Suprapubic skin (tissue), 4 donors: ENCODE results near the gene PMVK. TPM values are rescaled to one million over a fixed set of nuclear protein-coding genes. Genes with fewer than 3 reads are reported as not detected.

Experiments
- DNase-seq, 2 donors: peaks; one replicate each; pipeline ENCODE4 v3.0.0-alpha.2; 2019; ENCODE audit warnings: low spot score in 2 of 2
- H3K27ac ChIP-seq: fragments of 200-600 bp; sonication (generic); one replicate; pipeline ENCODE4 v1.5.1; 2019
- H3K27me3 ChIP-seq: fragments of 200-600 bp; sonication (generic); one replicate; pipeline ENCODE4 v1.5.1; 2019
- H3K36me3 ChIP-seq: fragments of 200-600 bp; sonication (generic); one replicate; pipeline ENCODE4 v1.5.1; 2019
- H3K4me1 ChIP-seq: fragments of 200-600 bp; sonication (generic); one replicate; pipeline ENCODE4 v1.5.1; 2019
- H3K4me3 ChIP-seq: fragments of 200-600 bp; sonication (generic); one replicate; pipeline ENCODE4 v1.5.1; 2019; ENCODE audit warnings: mild to moderate bottlenecking
- H3K9me3 ChIP-seq: fragments of 200-600 bp; sonication (generic); one replicate; pipeline ENCODE4 v1.5.1; 2019
- EP300 ChIP-seq: sonication (generic); formaldehyde crosslinking; IDR thresholded peaks from one replicate; pipeline ENCODE4 v1.6.1; 2017; ENCODE audit warnings: antibody characterized with exemption
- POLR2A ChIP-seq, 2 donors: fragments of 450-650 bp; IDR thresholded peaks; one replicate each; pipeline ENCODE4 v1.6.1; 2017; ENCODE audit warnings: antibody characterized with exemption in 2 of 2, mild to moderate bottlenecking in 2 of 2, moderate library complexity in 2 of 2
- POLR2AphosphoS5 ChIP-seq, 3 donors: sonication (generic); formaldehyde crosslinking; IDR thresholded peaks; one replicate each; pipeline ENCODE4 v1.6.1; 2017; ENCODE audit warnings: antibody characterized with exemption in 3 of 3
- WGBS: methylation state at CpG from one replicate; pipeline ENCODE4 v1.1.5; 2018; 5-methylcytosine and 5-hydroxymethylcytosine counted together
- total RNA-seq, 4 donors: library from RNA; depleted of rRNA; stranded (reverse); fragments of >200 nt; gene quantifications; one replicate each; pipeline ENCODE4 v1.1.0, GENCODE V29; 2016
- TF ChIP-seq, protein P1 (sequence below), 2 donors: fragments of 200-600 bp in 1 of 2; fragments of 450-650 bp in 1 of 2; sonication (generic) in 1 of 2; IDR thresholded peaks; one replicate each; pipeline ENCODE4 v1.5.1; 2016 to 2019; ENCODE audit warnings: antibody characterized with exemption in 2 of 2, mild to moderate bottlenecking in 1 of 2, moderate library complexity in 1 of 2

Gene PMVK
- total RNA-seq, 4 donors from 2014 or later = 19.3 to 38.0 (median 28.8) TPM

DNA sequence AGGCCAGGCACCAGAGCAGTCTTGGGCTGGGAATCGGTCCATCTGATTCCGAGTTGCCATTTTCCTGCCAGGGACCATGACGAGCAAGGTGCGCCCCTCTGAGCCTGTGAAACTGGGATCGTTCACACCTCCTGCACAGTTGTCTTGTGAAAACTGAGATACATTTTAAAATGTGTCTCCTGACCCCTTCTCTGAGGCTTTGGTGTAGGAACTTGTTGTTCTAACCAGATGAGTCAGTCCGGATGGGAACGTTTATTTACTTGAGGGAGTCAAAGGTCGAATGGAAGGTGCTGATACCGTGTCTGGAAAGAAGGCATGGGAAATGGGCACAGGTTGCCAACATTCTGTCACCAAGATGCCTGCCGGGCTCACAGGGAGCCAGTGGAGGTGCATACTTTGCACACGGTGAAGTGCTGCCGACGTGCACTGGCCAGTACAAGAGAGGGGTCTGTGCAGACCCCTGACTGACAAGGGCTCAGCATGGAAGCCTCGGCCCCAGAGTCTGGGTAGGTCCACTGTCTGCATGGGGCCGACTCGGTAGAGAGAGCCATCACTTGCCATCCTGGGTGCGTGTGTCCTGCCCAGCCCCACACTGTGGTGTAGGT, 59.0 kb downstream of the PMVK start:
- 82% methylated on average over 16 of the region's 17 CpGs for WGBS
- H3K36me3 ChIP-seq = no peaks in the 10 kb centered on the region
- no peaks in the 10 kb centered on the region for H3K9me3 ChIP-seq
- no peak for DNase-seq
- H3K4me3 ChIP-seq = no peak overlapping the region
- no peaks in the 10 kb centered on the region for H3K27me3 ChIP-seq
- H3K4me1 ChIP-seq = no peaks in the 10 kb centered on the region
- TF ChIP-seq POLR2A (IDR thresholded peaks at IDR 0.05) (no peak), POLR2AphosphoS5 (IDR thresholded peaks at IDR 0.05) (no peak), EP300 (no peak)
- TF ChIP-seq, protein P1, sequence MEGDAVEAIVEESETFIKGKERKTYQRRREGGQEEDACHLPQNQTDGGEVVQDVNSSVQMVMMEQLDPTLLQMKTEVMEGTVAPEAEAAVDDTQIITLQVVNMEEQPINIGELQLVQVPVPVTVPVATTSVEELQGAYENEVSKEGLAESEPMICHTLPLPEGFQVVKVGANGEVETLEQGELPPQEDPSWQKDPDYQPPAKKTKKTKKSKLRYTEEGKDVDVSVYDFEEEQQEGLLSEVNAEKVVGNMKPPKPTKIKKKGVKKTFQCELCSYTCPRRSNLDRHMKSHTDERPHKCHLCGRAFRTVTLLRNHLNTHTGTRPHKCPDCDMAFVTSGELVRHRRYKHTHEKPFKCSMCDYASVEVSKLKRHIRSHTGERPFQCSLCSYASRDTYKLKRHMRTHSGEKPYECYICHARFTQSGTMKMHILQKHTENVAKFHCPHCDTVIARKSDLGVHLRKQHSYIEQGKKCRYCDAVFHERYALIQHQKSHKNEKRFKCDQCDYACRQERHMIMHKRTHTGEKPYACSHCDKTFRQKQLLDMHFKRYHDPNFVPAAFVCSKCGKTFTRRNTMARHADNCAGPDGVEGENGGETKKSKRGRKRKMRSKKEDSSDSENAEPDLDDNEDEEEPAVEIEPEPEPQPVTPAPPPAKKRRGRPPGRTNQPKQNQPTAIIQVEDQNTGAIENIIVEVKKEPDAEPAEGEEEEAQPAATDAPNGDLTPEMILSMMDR (IDR thresholded peaks at IDR 0.05) = no peak
- H3K27ac ChIP-seq = no peak overlapping the region

DNA sequence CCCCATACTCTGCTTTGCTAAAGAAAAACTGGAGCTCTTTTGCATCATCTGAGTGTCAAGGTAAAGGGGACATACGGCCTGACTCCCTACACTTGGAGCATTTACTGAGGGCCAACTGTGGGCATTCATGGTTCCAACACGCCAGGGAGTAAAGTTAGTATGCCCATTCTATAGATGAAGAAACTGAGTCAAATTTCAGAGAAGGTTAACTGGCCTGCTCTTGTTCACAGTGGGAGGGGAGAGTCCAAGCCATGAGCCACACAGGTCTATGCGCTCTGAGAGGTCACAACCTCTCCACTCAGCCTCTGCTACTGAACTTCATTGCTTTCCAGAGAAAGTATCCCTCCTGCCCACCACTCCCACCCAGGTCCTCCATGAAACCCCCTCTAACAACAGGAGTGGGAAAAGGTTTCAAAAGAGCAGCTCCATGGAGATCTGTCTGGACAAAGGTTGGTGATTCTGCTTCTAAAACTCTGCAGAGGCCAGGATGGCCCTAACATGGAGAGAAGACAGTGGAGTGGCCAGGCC, 59.6 kb downstream of the PMVK start:
- Histone ChIP-seq H3K36me3 (no peaks in the 10 kb centered on the region), H3K27me3 (no peaks in the 10 kb centered on the region), H3K4me3 (no peak overlapping the region), H3K9me3 (no peaks in the 10 kb centered on the region), H3K4me1 (no peaks in the 10 kb centered on the region), H3K27ac (no peak overlapping the region)
- 59% methylated on average over 3 of the region's 3 CpGs for WGBS
- TF ChIP-seq, protein P1 (IDR thresholded peaks at IDR 0.05) = no peak
- TF ChIP-seq POLR2A (IDR thresholded peaks at IDR 0.05) = no peak
- TF ChIP-seq EP300 = no peak
- TF ChIP-seq POLR2AphosphoS5 (IDR thresholded peaks at IDR 0.05) = no peak
- no peak for DNase-seq

Other genes with a start within 250 kb of the PMVK start
- gene KCNN3, start 66.4 kb downstream of the PMVK start, total RNA-seq = under 1 TPM; 0.30 to 0.72 (median 0.37) TPM
- gene PBXIP1, start 19.4 kb upstream of the PMVK start, total RNA-seq = 10 to 100 TPM; 41.4 to 67.4 (median 61.3) TPM
- 10 to 100 TPM; 34.2 to 46.7 (median 35.3) TPM for gene PYGO2, start 25.1 kb upstream of the PMVK start, total RNA-seq
- 100 to 1,000 TPM in 1 of 4 donors, 10 to 100 TPM in 3; 54.5 to 102 (median 69.5) TPM for gene SHC1, start 34.0 kb upstream of the PMVK start, total RNA-seq
- 10 to 100 TPM; 37.8 to 55.4 (median 49.7) TPM for gene CKS1B, start 38.0 kb upstream of the PMVK start, total RNA-seq
- gene FLAD1, start 46.6 kb upstream of the PMVK start, total RNA-seq = 10 to 100 TPM; 42.0 to 59.7 (median 52.3) TPM
- gene LENEP, start 56.9 kb upstream of the PMVK start, total RNA-seq = 1 to 10 TPM in 1 of 4 donors, not detected in 3; 3.0 TPM
- gene ZBTB7B, start 66.1 kb upstream of the PMVK start, total RNA-seq = 100 to 1,000 TPM; 238 to 243 (median 239) TPM
- 10 to 100 TPM; 13.4 to 36.0 (median 14.5) TPM for gene DCST2, start 97.1 kb upstream of the PMVK start, total RNA-seq
- gene DCST1, start 97.1 kb upstream of the PMVK start, total RNA-seq = 1 to 10 TPM in 3 of 4 donors, under 1 TPM in 1; 0.55 to 8.2 (median 2.8) TPM
- gene ADAM15, start 114.6 kb upstream of the PMVK start, total RNA-seq = 100 to 1,000 TPM; 304 to 327 (median 321) TPM
- 10 to 100 TPM; 22.4 to 44.2 (median 28.7) TPM for gene EFNA4, start 127.0 kb upstream of the PMVK start, total RNA-seq
- 100 to 1,000 TPM in 1 of 4 donors, 10 to 100 TPM in 3; 28.8 to 104 (median 77.6) TPM for gene EFNA3, start 142.1 kb upstream of the PMVK start, total RNA-seq
- gene EFNA1, start 191.2 kb upstream of the PMVK start, total RNA-seq = 100 to 1,000 TPM in 3 of 4 donors, 10 to 100 TPM in 1; 88.9 to 198 (median 120) TPM
- gene SLC50A1, start 199.1 kb upstream of the PMVK start, total RNA-seq = 10 to 100 TPM; 27.9 to 56.1 (median 32.6) TPM
- gene DPM3, start 203.8 kb upstream of the PMVK start, total RNA-seq = 10 to 100 TPM; 23.7 to 43.7 (median 30.2) TPM
- gene KRTCAP2, start 236.6 kb upstream of the PMVK start, total RNA-seq = 100 to 1,000 TPM in 2 of 4 donors, 10 to 100 TPM in 2; 77.1 to 180 (median 113) TPM
- gene TRIM46, start 237.1 kb upstream of the PMVK start, total RNA-seq = under 1 TPM in 2 of 4 donors, not detected in 2; 0.34 to 0.80 TPM